Umbilical cord (tissue), 2 donors: ENCODE measurements around the gene DNAJC7. TPM values are rescaled to one million over a fixed set of nuclear protein-coding genes. Genes with fewer than 3 reads are reported as not detected.

Experiments
- DNase-seq: peaks from one replicate; pipeline ENCODE4 v3.0.0-alpha.2; 2015; ENCODE audit warnings: low spot score
- total RNA-seq: library from RNA; depleted of rRNA; stranded (reverse); fragments of >200 nt; gene quantifications from one replicate; pipeline ENCODE4 v1.2.3, GENCODE V29; 2014; ENCODE audit warnings: low replicate concordance; ENCODE audit not compliant: insufficient read depth

DNAJC7 gene
- total RNA-seq, 1 donor from 2014 or later = 60.9 TPM

DNA sequence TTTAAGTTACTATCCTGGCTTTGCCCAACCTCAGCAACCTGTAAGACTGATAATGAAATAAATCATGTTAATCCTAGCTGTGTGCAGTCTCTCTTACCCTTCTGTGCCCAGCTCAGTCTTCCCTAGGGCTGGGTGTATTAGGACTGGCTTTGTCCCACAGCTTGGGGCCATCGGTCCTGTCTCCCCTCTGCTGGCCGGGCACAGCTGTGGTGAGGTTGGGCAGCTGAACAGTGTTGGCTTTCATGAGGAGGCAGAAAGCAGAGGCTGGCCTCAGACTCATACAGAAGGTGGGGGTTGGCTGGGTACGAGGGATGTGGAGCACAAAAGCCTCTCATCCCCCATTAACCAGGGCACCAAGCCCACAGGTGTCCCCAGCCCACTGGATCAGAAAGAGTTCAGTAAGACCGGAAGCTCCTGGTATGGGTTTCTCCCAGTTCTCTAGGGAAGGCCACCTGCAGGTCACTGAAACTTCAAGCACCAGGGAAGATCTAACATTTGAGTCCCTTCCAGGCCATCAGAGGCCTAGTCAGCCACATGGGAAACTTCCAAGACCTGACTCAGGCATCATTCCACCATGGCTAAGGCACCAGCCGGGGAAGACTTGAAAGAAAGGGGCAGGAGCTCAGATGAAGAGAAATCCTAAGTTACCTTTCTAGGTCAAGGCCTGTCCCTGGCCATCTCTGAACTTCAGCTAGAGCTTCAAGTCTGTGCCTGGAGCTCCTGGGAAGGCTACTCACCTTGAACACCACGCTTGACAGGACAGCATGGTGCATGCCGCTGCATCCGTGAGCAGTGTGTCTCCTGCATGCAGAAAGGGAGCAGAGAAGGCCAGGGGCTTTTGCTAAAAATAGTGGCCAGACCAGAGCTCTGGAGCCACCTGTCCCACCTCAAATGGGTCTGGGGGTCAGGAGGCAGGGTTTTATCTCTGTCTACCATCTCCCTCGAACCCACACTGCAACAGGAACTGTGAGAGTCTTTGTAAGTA is 41.8 kb downstream of the DNAJC7 start:
- DNase-seq = no peak

- no peak for DNase-seq
These were observed 42.6 kb downstream of the DNAJC7 start for GRCh38 chr17:41974658-41975057.

GRCh38 chr17:41974031-41974430 is 43.2 kb downstream of the DNAJC7 start:
- DNase-seq = no peak

DNA sequence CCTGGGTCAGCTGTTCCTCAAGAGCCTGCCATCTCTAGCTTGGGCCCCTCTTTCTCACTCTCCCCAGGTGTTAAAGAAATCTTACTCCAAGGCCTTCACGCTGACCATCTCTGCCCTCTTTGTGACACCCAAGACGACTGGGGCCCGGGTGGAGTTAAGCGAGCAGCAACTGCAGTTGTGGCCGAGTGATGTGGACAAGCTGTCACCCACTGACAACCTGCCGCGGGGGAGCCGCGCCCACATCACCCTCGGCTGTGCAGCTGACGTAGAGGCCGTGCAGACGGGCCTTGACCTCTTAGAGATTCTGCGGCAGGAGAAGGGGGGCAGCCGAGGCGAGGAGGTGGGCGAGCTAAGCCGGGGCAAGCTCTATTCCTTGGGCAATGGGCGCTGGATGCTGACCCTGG is 43.8 kb downstream of the DNAJC7 start:
- no peak for DNase-seq

- DNase-seq = no peak
These were observed 44.5 kb downstream of the DNAJC7 start for GRCh38 chr17:41972571-41973407.

DNA sequence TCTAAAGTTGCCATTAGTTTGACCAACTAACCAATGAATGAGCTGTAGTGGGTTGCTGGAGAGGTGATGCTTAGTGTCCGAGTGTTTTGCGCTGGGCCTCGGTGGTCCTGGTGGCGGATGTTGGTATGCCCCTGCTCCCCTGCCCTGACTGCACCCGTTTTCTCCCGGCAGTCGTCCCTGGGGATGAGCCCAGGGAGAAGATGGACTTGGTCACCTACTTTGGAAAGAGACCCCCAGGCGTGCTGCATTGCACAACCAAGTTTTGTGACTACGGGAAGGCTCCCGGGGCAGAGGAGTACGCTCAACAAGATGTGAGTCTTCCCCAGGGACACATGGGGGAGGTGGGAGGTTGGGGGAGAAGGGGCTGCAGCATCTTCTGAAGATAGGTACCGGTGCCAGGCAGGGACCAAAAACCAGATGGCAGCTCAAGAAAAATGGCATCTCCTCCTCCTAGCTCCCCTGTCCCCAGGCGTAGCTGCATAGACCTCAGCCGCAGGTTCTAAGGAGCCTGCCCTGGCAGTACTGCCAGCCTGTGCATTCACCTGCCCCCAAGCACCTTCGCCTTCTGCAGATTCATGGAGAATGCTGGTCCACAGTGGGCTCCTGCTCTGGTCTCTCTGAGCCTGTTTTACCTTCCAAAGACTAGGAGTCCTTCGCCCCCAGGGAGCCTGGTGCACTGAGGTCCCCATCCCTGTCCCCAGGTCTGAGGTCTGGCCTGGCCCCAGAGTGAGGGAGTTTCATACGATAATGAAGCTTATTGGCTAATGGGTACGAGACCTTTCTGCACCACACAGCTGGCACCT is 45.3 kb downstream of the DNAJC7 start:
- DNase-seq = no peak

GRCh38 chr17:41970901-41971331 is 46.3 kb downstream of the DNAJC7 start:
- DNase-seq = no peak

- DNase-seq = no peak
These were observed 48.6 kb downstream of the DNAJC7 start for GRCh38 chr17:41968676-41969075.

GRCh38 chr17:41967921-41968578 is 49.2 kb downstream of the DNAJC7 start:
- no peak for DNase-seq

DNA sequence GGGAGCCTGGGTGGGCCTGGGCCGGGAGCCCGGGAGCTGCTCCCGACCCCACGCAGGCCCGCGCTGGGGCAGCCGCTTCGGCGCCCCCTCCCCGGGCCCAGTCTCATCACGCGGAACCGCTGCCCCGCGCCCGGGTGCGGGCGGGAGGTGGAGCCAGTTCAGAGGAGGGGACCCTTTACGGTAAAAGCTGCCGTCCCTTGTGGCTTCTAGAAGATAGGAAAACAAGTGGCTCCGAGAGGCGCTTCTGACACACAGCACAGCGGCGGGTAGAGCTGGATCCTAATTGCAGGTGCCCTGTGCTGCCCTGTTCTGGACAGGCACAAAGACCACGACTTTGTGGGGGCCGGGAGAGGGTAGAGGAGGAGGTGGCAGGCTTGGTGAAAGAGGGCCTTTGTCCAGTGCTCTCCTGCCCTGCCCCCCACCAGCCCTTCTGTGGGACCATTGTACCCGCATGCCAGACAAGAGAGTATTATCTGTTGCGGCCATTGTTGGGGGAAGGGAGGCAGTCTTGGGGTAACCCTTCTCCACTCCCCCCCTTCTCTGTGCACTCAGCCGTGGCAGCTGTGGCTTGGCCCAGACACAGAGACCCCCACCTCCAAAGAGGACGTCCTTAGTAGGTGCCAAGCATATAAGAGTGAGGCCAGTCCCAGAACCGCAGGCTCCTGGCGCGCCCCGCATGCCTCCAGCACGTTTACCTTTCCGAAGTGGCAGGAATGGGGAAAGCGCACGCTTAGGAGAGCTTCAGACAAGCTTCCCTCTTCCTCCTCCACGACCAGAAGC is 49.9 kb downstream of the DNAJC7 start:
- peak; percentile 28 for DNase-seq

- DNase-seq = peak; percentile 92
These were observed 50.6 kb downstream of the DNAJC7 start, which contains the start of gene CNP for GRCh38 chr17:41966463-41967140. CNP (plus strand) TSS chr17:41966795; CDS start chr17:41966885, 90 bp downstream.

DNA sequence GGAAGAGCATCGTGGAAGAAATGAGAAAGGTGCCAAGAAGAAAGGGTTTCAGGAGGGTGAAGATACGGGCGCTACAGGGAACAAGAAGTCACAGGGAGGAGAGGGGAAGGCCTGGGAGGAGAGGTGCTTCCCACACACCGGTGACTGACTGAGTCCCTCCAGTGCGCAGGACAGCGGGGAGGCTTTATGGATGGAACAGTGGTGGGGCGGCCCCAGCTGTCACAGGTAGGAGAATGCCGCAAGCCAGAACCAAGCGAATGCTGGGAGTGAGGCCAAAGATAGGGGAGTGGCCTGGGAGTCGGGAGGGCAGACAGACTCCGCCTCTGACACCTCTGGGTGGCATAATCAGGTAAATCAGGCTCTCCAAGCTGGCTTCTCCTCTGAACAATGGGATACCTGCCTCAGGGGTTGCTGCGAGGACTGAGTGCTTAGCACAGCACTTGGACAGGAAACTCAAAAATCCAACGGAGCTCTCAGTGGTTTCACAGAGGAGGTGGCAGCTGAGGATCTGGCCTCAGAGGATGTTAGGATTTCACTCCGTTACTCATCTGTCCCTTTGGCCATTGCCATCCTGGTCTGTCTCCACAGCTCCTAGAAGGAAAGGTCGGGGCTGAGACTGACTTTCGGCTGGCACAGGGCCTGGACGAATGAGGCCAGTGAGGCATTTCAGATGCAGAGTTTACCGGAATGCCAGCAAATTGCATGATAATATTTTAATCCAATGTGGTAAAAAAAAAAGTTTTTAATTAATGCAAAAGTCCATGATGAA is 51.4 kb downstream of the DNAJC7 start:
- peak; percentile 80 for DNase-seq

GRCh38 chr17:41962768-41963434 is 54.3 kb downstream of the DNAJC7 start:
- DNase-seq = peak; percentile 71

- DNase-seq = no peak
These were observed 55.1 kb downstream of the DNAJC7 start for GRCh38 chr17:41962111-41962510.

DNA sequence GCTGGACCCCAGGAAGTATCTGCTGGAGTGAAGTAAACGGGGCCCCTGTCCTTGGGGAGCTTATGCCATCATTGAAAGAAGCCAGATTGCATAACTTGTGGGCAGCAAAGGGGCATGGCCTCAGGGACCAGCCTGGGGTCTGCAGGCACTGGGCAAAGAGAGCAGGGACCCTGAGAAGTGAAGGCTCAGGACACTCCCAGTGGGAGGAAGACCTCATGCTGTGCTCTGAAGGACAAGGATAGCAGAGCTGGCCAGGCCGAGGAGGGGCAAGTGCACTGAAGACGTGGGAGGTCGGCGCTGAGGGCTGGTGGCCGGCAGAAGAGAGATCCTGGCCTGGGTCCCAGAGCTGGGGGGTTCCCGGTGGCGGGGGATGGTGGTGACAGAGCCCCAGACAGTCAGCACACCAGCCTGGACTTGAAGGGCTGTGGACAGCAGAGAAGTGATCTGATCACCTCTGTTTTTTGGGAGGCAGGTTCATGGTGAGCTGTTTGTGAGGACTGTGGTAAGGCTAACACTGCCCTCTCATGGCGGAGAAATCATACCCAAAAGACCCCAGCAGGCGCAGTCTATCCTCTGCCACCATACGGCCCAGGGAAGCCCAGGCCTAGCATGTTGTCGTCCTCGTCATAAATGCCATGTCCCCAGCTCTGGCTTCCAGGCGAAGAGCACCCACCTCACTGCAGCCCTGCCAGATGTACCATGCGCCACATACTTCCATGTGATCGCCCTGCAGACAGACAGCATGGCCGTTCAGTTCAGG is 57.7 kb downstream of the DNAJC7 start:
- peak; percentile 37 for DNase-seq

DNA sequence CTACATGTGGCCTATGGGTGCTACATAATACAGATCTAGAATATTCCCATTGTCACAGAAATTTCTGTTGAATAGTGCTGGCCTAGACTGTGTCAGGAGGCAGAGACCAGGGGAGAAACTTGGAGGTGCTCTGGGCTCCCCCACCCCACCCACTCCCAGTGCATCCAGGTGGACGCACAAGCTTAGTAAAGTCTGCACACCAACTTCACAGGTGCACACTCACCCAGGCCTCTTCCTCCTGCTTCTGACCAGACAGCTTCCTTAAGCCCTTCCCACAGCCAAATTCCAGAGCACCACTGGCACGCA is 58.3 kb downstream of the DNAJC7 start:
- DNase-seq = no peak

GRCh38 chr17:41957869-41958439 is 59.3 kb downstream of the DNAJC7 start:
- no peak for DNase-seq
